Dedifferentiated amniotic fluid mesenchymal stem cell (primary cell): ENCODE results near the gene ZDHHC11B.
A peak's percentile ranks its signal among the peaks of the same experiment; 100 is the strongest.

Source experiments
- DNase-seq: peaks from one replicate; pipeline ENCODE4 v3.0.0-alpha.2; 2016; ENCODE audit errors: extremely low spot score

Gene ZDHHC11B

GRCh38 chr5:673161-673830 lies 111.2 kb downstream of the ZDHHC11B start:
- no peak for DNase-seq

GRCh38 chr5:672329-673160 lies 112.0 kb downstream of the ZDHHC11B start:
- peak; percentile 53 for DNase-seq

GRCh38 chr5:671459-672328 lies 112.8 kb downstream of the ZDHHC11B start:
- no peak for DNase-seq

DNA sequence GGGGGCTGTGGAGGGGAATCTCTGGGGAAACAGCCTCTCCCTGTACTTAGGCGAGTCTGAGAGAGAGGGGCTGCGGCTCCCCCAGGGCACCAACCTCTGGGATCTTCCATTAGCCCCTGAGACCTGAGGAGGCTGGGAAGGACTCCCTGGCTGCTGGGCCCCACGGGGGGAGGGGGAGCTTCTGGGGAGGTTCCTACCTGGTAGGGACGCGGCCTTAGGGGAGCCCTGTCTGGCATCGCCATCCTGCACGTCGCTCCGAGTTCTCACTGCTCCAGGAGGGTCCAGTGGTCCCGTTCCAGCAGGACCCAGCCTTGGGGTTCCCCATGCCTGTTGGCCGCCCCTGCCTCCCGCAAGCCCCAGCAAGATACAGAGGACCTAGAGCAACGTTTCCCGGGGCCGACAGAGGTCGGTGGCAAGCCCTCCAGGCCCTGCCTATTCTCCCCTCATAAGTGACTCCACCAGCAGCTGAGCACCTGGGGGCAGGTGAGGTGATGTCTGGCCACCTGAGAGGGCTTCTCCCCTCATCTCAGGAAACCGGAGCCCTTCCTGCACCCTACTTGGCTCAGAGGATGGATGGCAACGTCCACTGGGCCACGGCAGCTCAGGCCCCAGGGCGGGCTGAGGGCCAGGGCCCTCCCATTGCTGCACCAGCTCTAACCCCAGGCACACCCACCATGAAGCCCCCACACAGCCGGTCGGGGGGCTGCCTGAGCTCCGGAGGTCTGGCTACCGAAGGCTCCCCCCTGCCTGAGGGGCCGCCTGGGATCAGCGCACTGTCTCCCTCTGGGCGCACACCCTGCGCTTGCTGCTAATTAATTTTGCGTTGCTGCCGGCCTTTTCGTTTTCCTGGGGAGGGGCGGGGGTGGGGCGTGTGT lies 113.9 kb downstream of the ZDHHC11B start:
- DNase-seq, result no peak

DNA sequence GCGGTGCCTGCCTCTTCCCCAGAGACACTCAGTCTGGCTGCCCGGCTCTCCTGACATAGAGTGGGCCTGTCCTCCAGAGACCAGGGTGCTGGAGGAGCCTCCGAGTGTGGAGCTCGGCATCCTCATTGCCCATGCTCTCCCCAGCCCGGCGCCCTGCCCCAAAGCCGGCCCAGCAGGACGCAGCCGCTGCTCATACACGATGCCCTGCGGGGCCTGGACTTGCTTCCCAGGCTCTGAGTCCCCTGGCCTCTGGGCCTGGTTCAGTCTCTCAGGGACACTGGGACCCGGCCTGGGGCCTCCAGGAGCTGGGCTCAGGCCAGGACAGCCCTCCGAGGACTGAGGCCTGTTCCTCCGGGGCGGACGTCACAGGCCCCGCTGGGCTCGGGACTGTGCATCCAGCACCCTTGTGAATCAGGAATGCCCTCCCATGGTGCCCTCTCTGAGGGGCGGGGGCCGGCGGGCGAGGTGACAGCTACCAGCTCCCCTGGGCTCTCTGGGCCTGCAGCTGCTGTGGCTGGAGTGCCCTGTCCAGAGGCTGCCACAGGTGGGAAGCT lies 114.6 kb downstream of the ZDHHC11B start:
- DNase-seq, result no peak

GRCh38 chr5:669111-669841 lies 115.3 kb downstream of the ZDHHC11B start:
- DNase-seq, result no peak

- DNase-seq, result no peak
Observed at GRCh38 chr5:668283-668995, 116.1 kb downstream of the ZDHHC11B start.

DNA sequence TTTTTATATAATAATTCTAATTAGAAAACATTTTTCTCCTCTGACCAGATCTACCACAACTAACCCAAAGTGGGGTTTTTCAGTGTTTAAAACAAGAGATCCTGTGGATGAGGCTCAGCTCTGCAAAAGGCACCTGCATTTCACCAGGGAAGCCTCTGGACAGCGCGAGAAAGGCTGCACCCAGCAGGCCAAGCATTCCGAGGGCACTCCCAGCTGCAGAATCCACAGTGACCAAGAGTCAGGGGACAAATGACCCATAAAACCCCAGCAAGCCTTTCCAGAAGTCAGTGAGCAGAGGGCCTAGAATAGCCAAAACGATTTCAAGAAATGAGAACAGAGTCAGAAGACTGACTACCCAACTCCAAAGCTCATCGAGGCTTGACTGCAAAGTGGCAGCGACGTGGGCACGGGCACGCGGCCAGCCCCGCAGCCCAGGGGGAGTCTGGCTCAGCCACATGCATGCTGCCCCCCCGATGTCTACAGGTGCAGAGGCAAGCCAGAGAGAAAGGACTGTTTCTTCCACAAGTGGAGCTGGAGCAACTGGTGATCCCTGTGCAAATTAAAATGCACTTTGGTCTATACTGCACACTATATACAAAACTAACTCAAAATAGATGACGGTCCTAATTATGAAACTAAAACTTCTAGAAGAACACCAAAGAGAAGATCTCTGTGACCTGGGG lies 117.6 kb downstream of the ZDHHC11B start:
- DNase-seq, result no peak

DNA sequence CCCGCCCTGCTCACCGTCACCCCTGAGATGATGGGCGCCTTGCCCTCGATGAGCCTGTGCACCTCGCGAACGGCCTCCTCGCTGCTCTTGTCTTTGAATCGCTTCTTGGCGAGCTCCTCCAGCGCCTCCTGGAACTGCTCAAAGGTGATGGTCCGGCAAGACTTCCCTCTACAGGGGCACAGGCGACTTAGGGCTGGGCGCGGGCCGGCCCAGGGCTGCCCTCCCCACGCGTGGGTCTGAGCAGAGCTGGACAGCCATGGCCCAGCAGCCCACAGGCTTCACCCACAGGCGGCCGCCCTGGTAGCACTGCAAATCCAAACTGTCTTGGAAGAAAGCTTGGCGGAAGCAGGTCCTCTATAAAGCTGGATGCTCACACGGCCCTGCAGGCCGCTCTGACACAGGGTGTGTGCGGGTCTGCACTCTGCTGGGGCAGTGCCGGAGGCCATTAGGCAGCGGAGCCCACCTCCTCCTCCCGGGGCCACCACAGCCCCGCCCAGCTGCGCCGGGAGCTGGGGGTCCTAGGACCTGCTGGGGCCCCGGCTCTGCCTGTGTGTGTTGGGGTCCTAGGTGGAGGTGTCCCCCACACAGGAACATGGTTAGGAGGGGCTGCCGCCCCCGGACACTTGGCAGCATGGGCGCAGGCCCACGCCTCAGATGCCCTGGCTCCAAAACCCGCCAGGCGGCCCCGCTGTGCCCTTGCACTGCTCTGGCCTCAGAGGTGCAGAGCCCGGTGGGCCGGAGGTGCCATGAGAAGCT lies 118.4 kb downstream of the ZDHHC11B start:
- DNase-seq, result no peak

GRCh38 chr5:665541-665955 lies 119.0 kb downstream of the ZDHHC11B start:
- no peak for DNase-seq

DNA sequence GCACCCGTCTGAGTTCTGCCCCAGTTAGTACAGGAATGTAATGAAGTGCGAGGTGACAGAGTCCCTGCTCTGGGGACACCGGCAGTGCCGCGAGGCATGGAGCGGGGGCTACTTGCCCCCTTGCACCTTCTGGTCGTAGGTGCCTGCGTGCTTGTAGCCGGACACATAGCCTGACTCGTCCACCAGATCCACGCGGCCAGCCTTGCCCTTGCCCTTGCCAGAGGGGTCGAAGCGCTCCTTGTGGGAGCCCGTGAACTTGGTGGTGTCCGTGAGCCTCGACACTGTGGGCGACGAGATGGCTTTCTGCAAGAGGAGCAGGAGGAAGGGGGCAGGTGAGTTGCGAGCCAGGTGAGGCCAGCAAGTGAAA lies 119.6 kb downstream of the ZDHHC11B start:
- no peak for DNase-seq

DNA sequence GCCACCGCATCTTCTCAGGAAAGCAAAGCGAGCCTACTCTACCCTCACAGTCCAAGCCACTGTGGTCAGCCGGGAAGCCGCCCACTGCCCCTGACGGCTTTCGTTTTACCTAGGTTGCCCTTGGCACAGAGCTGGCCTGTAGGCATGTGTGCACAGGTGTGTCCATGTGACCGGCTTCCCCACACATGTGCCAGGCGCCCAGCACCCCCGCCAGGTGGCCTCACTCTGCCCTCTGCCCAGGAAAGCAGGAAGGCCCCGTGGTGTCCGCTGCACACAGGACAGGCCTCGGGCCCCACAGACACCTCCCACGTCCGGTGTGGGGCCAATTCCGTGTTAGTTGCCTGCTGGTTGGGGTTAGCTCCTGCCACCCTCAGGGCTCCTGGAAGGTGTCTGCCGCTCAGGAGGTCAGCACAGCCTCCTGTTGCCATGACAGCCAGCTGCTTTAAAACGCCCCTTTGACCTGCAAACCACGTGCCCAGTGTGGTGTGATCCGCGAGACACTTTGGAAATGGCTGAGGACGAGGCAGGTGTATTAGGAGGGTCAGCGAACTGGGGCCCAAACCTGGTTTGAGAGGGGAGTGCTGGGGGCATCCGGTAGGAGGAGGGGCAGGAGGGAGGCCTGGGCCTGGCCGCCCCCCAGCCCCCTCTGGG lies 120.1 kb downstream of the ZDHHC11B start:
- DNase-seq, result no peak

DNA sequence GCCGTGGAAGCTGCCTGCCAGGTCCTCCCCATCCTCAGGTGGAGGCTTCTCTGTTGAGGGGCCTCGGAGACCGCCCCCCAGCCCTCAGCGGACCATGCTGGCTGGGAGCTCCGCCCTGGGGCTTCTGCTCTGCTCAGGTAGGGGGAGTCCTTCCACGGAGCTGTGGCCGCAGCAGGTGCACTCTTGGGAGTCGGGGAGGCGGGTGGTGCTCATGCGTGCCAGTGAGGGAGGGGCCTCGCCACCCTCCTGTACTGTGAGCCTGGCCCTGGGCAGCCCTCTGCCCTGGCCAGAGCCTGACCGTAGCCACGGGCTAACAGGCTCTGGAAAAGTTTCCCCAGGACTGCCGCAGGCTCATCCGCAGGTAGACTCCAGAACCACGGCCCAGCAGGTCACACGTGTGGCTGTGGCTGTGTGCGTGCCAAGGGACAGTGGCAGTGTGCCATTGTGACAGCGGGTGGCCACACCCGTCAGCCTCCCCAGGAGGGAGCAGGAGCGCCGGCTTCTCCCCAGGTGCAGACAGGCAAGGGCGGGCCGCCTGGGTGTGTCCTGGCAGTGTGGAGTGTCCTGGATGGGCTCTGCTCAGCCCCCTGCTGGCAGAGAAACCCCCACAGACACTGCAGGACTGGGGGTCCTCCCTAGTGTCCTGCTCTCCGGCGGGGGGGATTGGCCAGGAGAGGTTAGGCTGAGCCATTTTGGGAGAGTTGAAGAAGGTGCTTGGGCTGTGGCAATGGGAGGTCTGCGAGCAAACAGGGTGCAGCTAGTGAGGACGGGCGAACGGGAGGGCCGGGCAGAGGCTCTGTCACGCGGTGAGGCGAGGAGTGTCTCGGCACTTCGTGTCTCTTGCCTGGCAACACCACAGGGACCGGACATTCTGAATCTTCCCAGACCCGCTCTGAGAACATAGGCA lies 120.8 kb downstream of the ZDHHC11B start:
- no peak for DNase-seq

DNA sequence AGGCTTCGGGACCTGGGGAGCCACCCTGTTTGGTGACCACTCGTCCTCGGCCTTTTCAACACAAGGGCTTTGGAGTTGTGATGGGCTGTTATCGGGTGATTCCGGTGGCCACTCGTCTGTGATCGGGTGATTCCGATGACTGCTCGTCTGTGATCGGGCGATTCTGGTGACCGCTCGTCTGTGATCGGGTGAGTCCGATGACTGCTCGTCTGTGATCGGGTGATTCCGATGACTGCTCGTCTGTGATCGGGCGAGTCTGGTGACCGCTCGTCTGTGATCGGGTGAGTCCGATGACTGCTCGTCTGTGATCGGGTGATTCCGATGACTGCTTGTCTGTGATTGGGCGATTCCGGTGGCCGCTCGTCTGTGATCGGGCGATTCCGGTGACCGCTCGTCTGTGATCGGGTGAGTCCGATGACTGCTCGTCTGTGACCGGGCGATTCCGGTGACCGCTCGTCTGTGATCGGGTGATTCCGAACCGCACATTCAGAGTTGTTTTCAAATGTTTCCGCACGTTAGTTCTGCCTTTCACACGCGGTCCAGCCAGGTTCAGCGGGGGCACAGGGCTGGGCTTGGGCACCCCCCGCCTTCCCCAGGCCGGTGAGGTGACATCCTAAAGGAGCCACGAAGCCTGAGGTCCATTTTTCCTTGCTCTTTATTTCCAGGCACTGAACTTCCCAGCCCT lies 121.6 kb downstream of the ZDHHC11B start:
- DNase-seq, result no peak

DNA sequence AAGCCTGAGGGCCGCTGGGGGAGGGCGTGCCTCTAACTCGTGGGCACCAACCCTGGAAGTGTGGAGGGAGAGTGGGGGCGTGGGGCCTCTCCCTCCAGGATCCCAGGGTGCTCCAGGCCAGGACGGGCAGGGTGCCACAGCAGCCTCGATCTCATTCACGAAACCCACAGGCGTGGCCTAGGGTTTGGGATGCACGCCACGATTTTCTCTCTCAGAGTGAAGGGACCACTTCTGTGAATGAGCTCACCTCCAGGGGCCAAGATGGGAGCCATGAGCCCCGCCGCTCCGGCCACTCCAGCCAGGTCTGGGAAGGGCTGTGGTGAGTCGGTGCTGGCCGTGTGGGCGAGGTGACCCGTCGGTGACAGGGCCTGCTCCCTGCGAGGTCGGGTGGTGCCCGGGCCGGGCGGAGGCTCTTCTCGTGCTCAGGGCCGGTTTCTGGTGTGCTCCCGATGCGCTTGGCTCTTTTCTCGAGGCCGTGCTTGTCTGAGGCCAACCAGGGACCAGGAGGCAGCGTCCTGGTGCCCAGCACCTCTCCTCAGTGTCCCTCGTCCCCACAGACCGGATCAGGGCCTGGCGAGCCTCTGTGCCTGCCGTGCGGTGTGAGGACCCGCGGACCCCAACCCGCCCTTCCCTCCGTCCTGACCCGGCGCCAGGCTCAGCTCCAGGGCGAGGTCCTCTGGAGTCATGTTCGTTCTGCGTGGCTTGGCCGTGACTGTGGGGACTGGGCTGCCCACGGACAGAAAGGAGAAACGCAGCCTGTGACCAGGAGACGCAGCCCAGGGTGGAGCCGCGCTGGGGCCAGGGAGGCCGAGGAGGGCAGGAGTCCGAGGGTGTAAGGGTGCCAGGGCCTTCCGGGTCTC lies 122.4 kb downstream of the ZDHHC11B start:
- DNase-seq, result no peak
